Mesothelial cell of epicardium (in vitro differentiated cells): ENCODE results near the gene ACTL9. TPM values are rescaled to one million over a fixed set of nuclear protein-coding genes. Genes with fewer than 3 reads are reported as not detected.
"Not testable (repeated sequence)": the region's sequence is repeated elsewhere in the genome, so short reads cannot be mapped to it uniquely, and the experiment has no call there.

Source experiments
- DNase-seq, 2 experiments: peaks; one replicate each; pipeline ENCODE4 v3.0.0; 2021; ENCODE audit warnings: low spot score in 2 of 2; ENCODE audit not compliant: unreplicated experiment in 2 of 2
- H3K27ac Mint-ChIP-seq: 2 replicates; pipeline ENCODE4 v1.8.0; 2021; ENCODE audit warnings: mixed read lengths
- H3K27me3 Mint-ChIP-seq: 2 replicates; pipeline ENCODE4 v1.8.0; 2021; ENCODE audit warnings: low read depth, mixed read lengths
- H3K36me3 Mint-ChIP-seq: 2 replicates; pipeline ENCODE4 v1.8.0; 2021; ENCODE audit warnings: mixed read lengths
- H3K4me1 Mint-ChIP-seq: 2 replicates; pipeline ENCODE4 v1.8.0; 2021; ENCODE audit warnings: mixed read lengths
- H3K4me3 Mint-ChIP-seq: 2 replicates; pipeline ENCODE4 v1.8.0; 2021; ENCODE audit warnings: mild to moderate bottlenecking, moderate library complexity, mixed read lengths
- H3K9me3 Mint-ChIP-seq: 2 replicates; pipeline ENCODE4 v1.8.0; 2021; ENCODE audit warnings: mixed read lengths
- total RNA-seq: library from RNA; stranded (reverse); gene quantifications from 3 replicates; pipeline ENCODE4 v1.2.1, GENCODE V29; 2021
- TF ChIP-seq, protein P1 (sequence below): fragments of 200-600 bp; sonication (generic); IDR thresholded peaks from one replicate; pipeline ENCODE4 v1.5.0; 2021; ENCODE audit warnings: antibody characterized with exemption; ENCODE audit not compliant: unreplicated experiment

The ACTL9 gene
- total RNA-seq, 1 donor from 2014 or later = not detected

DNA sequence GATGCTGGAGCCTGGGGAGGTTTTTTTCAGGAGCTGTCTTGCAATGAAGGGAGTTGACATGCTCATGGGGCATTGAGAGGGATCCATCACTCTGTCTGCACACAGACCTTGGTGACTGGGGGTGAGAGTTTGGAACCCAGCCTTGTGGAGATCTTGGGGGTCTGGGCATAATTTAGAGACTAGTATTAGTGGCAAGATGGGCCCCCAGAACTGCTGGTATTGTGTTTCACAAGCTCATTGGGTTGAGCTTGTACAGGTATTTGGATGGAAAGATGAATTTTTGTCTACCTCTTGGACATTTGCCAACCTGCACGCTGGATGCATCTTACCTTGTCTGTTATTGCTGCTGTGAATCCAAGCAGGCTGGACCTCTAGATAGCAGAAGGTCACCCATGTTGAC is 22.7 kb upstream of the ACTL9 start, which contains the start of gene OR2Z1:
TSS of gene OR2Z1 (plus strand) at position 301 of the 400 bp plus-strand sequence. CDS start 9,395 bp downstream, outside the sequence.
- H3K4me1 Mint-ChIP-seq = no peaks in the 10 kb centered on the region
- no peak within 1 kb of the TSS for H3K27ac Mint-ChIP-seq
- DNase-seq = no peak
- H3K9me3 Mint-ChIP-seq = peaks cover 58% of the 10 kb centered on the region
- H3K4me3 Mint-ChIP-seq = no peak within 1 kb of the TSS
- TF ChIP-seq, protein P1, sequence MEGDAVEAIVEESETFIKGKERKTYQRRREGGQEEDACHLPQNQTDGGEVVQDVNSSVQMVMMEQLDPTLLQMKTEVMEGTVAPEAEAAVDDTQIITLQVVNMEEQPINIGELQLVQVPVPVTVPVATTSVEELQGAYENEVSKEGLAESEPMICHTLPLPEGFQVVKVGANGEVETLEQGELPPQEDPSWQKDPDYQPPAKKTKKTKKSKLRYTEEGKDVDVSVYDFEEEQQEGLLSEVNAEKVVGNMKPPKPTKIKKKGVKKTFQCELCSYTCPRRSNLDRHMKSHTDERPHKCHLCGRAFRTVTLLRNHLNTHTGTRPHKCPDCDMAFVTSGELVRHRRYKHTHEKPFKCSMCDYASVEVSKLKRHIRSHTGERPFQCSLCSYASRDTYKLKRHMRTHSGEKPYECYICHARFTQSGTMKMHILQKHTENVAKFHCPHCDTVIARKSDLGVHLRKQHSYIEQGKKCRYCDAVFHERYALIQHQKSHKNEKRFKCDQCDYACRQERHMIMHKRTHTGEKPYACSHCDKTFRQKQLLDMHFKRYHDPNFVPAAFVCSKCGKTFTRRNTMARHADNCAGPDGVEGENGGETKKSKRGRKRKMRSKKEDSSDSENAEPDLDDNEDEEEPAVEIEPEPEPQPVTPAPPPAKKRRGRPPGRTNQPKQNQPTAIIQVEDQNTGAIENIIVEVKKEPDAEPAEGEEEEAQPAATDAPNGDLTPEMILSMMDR = no peak
- H3K36me3 Mint-ChIP-seq = peaks cover 3% of the 10 kb centered on the region
- H3K27me3 Mint-ChIP-seq = no peaks in the 10 kb centered on the region

DNA sequence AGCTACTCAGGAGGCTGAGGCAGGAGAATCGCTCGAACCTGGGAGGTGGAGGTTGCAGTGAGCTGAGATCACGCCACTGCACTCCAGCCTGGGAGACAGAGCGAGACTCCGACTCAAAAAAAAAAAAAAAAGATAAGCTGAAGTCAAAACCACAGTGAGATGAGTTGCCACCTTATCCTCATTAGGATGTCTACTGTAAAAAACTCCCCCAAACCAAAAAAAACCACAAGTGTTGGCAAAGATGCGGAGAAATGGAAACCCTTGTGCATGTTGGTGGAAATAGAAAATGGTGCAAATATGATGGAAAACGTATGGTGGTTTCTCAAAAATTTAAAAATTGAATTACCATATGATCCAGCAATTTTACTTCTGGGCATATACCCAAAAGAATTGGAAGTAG is 11.7 kb upstream of the ACTL9 start:
- H3K4me1 Mint-ChIP-seq, H3K27ac Mint-ChIP-seq, H3K27me3 Mint-ChIP-seq, H3K4me3 Mint-ChIP-seq, H3K36me3 Mint-ChIP-seq, DNase-seq: not testable (repeated sequence)
- peaks cover 47% of the 10 kb centered on the region for H3K9me3 Mint-ChIP-seq

DNA sequence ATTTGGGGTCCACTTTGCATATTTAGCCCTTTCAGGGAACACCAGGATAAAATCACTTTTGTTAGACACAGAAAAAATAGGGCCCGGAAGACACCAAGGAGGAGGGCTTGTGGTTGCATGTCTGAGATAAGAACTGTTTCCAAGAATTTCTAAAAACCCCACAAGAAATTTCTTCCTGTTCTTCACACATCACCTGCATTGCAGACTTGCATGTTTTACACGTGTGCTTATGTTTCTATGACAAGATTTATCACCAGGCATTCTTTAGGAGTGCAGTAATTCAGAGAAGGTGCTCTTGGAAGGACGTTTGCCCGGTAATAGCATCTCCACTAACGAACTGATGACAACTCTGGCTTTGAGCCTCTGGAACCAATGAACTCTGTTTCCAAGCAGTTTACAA is 7.1 kb upstream of the ACTL9 start:
- no peaks in the 10 kb centered on the region for H3K27me3 Mint-ChIP-seq
- no peak overlapping the region for H3K4me3 Mint-ChIP-seq
- H3K9me3 Mint-ChIP-seq = peaks cover 15% of the 10 kb centered on the region
- no peaks in the 10 kb centered on the region for H3K4me1 Mint-ChIP-seq
- no peak overlapping the region for H3K27ac Mint-ChIP-seq
- TF ChIP-seq, protein P1 = no peak
- DNase-seq = no peak
- H3K36me3 Mint-ChIP-seq = no peaks in the 10 kb centered on the region

DNA sequence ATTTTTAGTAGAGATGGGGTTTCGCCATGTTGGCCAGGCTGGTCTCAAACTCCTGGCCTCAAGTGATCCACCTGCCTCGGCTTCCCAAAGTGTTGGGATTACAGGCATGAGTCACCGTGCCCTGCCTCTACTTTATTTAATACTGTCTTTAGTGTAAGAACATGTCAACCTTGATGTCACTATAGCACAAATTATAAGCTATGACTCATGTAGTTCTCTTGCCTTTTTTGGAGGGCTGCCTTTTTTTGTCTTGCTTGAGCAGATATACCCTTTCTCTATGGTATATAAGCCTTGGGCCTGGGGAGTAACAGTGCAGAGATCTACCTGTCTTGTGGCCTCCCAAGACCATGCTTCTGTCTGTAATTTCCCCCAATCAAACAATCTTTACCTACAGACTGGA is 6.7 kb upstream of the ACTL9 start:
- not testable (repeated sequence) for H3K27ac Mint-ChIP-seq, H3K27me3 Mint-ChIP-seq, DNase-seq, H3K36me3 Mint-ChIP-seq, H3K4me3 Mint-ChIP-seq, H3K4me1 Mint-ChIP-seq
- peaks cover 13% of the 10 kb centered on the region for H3K9me3 Mint-ChIP-seq

DNA sequence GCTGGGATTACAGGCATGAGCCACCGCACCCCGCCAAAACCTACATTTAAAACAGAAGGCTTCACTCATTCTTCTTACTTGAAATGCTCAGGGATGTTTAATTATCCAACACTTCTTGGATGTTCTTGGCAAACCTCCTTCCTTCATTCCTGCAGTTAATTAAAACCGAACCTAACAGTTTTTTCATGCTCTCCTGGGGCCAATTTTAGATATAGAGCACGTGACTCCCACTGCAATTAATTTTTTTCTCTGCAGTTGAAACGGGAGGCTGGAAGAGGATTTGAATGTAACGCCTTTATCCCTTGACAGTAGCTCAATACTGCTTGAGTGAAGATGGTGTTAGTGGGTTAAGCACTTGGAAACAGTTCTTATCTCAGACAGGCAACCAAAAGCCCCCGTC is 4.6 kb upstream of the ACTL9 start:
- TF ChIP-seq, protein P1 = no peak
- Mint-ChIP-seq H3K4me3 (no peak overlapping the region), H3K9me3 (peaks cover 11% of the 10 kb centered on the region), H3K36me3 (no peaks in the 10 kb centered on the region), H3K27me3 (no peaks in the 10 kb centered on the region), H3K4me1 (no peaks in the 10 kb centered on the region), H3K27ac (no peak overlapping the region)
- DNase-seq = no peak

DNA sequence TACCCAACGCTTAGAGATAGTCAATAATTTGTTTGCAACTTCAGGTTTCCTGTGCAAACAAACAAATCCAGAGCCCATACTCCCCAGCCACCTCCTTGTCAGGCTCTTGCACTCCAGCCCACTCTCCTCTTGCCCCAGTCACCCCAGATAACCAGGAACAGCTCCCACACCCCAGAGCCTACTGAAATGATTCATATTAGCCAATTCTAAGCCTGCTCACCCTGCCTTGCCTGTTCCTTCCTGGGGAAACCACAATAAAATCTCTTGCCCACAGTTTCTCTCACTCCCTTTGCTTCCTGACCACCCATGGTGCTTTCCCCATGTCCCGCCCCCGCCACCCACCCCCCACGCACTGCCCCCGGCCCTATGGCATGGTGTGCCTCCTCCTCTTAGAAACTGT is 3.8 kb upstream of the ACTL9 start:
- Mint-ChIP-seq H3K27ac (no peak overlapping the region), H3K4me1 (no peaks in the 10 kb centered on the region), H3K36me3 (no peaks in the 10 kb centered on the region), H3K9me3 (peaks cover 11% of the 10 kb centered on the region), H3K27me3 (no peaks in the 10 kb centered on the region), H3K4me3 (no peak overlapping the region)
- TF ChIP-seq, protein P1 = no peak
- no peak for DNase-seq

DNA sequence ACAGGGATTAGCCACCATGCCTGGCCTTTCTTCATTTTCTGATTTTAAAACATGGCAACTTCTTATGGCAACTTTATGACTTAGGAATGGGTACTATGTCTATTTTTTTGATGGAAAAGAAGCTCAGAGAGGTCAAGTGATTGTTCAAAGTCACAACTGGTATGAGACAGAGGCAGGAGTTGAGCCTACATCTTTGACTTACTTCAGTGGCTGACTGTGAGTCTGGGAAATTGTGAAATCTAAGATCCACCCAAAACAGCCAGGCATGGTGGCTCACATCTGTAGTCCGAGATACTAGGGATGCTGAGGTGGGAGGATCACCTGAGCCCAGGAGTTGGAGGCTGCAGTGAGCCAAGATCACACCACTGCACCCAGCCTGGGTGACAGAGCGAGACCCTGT is 2.4 kb upstream of the ACTL9 start:
- TF ChIP-seq, protein P1 = no peak
- Mint-ChIP-seq H3K4me3 (no peak overlapping the region), H3K4me1 (no peaks in the 10 kb centered on the region), H3K9me3 (peaks cover 14% of the 10 kb centered on the region), H3K36me3 (no peaks in the 10 kb centered on the region), H3K27ac (no peak overlapping the region), H3K27me3 (peaks cover 1% of the 10 kb centered on the region)
- DNase-seq = no peak
